Raji (cell line): ENCODE results near the gene FLT3.

Source experiments
- POLR2A ChIP-seq: IDR thresholded peaks from 2 replicates; pipeline ENCODE4 v1.6.1; 2011; ENCODE audit warnings: low read depth, low read length, control low read depth; ENCODE audit not compliant: insufficient read depth

The FLT3 gene

DNA sequence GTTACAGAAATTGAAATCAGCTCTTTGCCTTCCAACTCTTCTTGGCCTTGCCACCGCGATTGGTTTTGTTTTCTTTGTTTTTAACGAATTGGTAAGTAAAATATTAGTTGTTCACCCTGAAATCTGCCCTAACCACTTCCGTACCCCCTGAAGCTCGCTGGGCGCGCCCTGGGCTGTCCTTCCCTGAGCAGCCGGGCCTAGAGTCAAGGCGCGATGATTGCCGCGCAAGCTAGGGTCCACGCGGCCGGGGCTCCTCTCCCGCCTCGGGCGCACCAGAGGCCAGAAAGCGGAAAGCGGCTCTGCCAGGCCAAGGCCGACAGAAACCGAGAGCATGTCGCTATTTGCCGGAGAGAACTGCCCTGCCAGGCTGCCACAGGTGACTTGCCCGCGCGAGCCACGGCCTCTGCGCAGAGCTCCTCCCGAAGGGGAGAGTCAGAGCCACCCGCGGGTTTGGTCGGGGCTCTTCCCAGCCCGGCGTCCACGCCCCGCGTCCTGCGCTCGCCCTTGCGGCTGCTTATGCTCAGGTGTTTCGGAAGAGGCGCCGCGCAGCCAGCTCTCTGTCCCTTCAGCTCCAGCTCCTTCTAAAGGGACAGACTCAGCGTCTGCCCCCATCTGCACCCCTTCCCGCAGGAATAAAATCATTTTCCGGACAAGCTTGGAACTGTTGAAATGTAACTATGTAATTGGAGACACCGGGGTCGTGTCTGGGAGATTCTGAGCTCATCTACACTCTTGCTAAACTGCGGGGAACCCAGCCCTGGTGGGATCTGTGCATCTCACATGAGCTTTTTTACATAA lies 124.6 kb downstream of the FLT3 start:
- TF ChIP-seq POLR2A, result no peak

- TF ChIP-seq POLR2A, result no peak
Measured at GRCh38 chr13:27973961-27974662, 126.3 kb downstream of the FLT3 start.

DNA sequence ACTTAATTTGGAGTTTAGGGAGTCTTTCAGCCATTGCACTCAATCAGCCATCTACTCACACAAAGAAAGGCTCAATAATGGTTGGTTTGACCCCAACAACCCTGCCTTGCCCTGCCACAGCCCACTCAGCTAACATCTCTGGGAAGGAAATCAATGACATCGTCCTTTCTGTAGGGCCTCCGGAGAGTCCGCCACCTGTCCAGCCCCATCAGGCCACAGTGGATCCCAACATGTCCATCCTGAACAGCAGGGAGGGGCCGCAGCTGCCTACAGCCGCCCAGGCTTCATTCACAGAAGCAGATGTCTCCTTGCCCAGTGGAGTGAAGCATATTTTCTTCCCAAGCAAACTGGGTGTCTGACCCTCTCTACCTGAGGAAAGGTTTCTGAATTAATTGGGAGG lies 127.1 kb downstream of the FLT3 start:
- no peak for TF ChIP-seq POLR2A

- TF ChIP-seq POLR2A, result no peak
Measured at GRCh38 chr13:27972478-27972820, 127.9 kb downstream of the FLT3 start.

DNA sequence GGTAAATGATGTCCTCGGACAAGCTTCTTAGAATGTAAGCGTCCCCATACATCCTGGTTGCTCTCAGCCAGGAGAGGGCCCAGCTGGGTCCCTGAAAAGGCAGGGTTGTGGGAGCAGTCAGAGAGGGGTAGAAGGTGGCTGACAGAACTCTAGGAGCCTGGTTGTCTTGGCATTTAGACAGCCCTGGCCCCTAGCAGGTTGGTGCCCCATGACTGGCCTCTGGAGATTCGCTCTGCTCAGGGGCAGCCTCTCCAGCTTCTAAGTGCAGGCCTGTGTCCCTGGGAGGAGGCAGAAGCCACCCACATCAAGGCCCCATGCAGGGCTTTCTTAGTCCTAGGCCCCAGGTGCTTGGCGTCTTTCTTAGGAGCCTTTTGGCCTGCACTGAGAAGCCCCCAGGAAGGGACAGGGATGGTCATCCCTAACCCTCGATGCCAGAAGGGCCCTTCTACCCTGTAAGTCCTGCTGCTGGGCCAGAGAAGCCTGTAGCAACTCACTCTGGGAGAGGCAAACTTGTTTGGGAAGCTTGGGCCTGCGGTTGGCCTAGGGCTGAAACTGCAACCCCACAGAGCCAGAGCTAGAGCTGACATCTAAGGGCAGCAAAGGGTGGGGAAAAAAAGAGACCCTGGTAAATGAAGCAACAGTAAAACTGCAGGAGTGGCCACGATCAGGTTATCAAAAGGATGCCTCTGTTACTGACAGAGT lies 128.4 kb downstream of the FLT3 start:
- no peak for TF ChIP-seq POLR2A

GRCh38 chr13:27971236-27971645 lies 129.1 kb downstream of the FLT3 start:
- no peak for TF ChIP-seq POLR2A

- TF ChIP-seq POLR2A, result no peak
Measured at GRCh38 chr13:27970382-27971235, 129.8 kb downstream of the FLT3 start.

GRCh38 chr13:27969866-27970229 lies 130.5 kb downstream of the FLT3 start:
- no peak for TF ChIP-seq POLR2A

- no peak for TF ChIP-seq POLR2A
Measured at GRCh38 chr13:27969082-27969865, 131.1 kb downstream of the FLT3 start, which contains the start of gene CDX2. Gene CDX2, minus strand, starts transcription at chr13:27969315. Its CDS starts 309 bp downstream, at chr13:27969006.

DNA sequence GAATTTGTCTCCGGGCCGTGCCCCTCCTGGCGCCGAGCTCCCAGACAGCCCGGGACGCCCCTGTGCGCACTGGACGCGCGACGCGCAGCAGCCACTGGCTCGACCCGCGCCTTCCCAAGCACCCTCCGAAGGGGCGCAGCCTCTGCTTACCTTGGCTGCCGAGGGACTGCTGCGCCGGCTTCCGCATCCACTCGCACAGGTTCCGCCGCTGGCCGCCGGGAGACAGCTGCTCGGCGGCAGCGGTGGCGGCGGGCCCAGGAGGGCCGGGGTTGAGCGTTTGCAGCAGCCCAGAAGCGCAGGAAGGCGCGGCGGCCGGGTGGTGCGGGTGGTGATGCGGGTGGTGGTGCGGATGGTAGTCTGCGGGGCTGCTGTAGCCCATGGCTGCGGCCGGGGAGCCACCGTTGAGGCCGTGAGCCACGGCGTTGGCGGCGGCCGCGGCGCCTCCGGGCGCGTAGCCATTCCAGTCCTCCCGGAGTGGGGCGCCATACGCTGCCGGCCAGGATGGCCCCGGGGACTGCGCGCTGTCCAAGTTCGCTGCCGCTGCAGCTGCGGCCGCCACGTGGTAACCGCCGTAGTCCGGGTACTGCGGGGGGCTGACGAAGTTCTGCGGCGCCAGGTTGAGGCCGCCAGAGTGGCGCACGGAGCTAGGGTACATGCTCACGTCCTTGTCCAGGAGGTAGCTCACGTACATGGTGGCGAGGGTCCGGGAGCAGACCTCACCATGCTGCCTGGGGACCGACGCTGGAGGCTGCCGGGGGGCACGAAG lies 131.9 kb downstream of the FLT3 start:
- TF ChIP-seq POLR2A, result no peak

- TF ChIP-seq POLR2A, result no peak
Measured at GRCh38 chr13:27967736-27968315, 132.6 kb downstream of the FLT3 start.

- TF ChIP-seq POLR2A, result no peak
Measured at GRCh38 chr13:27967203-27967735, 133.1 kb downstream of the FLT3 start.

- no peak for TF ChIP-seq POLR2A
Measured at GRCh38 chr13:27966641-27967202, 133.7 kb downstream of the FLT3 start.
